Keratinocyte (primary cell): ENCODE measurements around the gene ING4.

ENCODE experiments used
- CTCF ChIP-seq, 3 experiments: IDR thresholded peaks in 1 of 3; conservative IDR thresholded peaks in 1 of 3; optimal IDR thresholded peaks in 1 of 3; 2 replicates in 2 of 3; 3 replicates in 1 of 3; pipeline versions ENCODE3 to v1.5.1; 2011; ENCODE audit warnings: low read length in 3 of 3, mild to moderate bottlenecking in 3 of 3, moderate library complexity in 2 of 3, control low read depth in 1 of 3, inconsistent platforms in 1 of 3; ENCODE audit not compliant: insufficient read depth in 2 of 3; ENCODE audit errors: extremely low read depth in 1 of 3
- EZH2 ChIP-seq: IDR thresholded peaks from one replicate; pipeline ENCODE4 v1.6.1; 2012; ENCODE audit warnings: inconsistent platforms, mild to moderate bottlenecking, low read length, moderate library complexity

GRCh38 chr12:6667559-6668210, 4.8 kb upstream of the ING4 start:
- TF ChIP-seq CTCF (optimal IDR thresholded peaks at IDR 0.05 in 1 of 3, IDR thresholded peaks at IDR 0.05 in 1 of 3, conservative IDR thresholded peaks at IDR 0.05 in 1 of 3; ENCODE audit: extremely low read depth in 1 of 3, insufficient read depth in 2 of 3, low read length in 3 of 3) (peak; percentile 50 to 55 (median 55)), EZH2 (no peak)
